HEK293 (cell line): ENCODE results near the gene ICE1.

ENCODE experiments used
- CTCF ChIA-PET: fragments of 350-600 bp; formaldehyde crosslinking; extraction: SDS; loops from one replicate; lab custom pipeline; 2021; ENCODE audit warnings: antibody characterized with exemption; lab: Yijun Ruan, JAX
- POLR2A ChIA-PET: fragments of 300-600 bp; formaldehyde crosslinking; extraction: SDS; loops from one replicate; lab custom pipeline; 2020; ENCODE audit warnings: antibody characterized with exemption, inconsistent platforms; lab: Yijun Ruan, JAX
- H3K27ac ChIP-seq: fragments of 200-500 bp; sonication (Bioruptor generic); 2 replicates; pipeline ENCODE4 v1.5.1; 2014; ENCODE audit warnings: low read depth, low read length, control low read depth, inconsistent platforms; ENCODE audit errors: extremely low read depth
- H3K36me3 ChIP-seq, 2 experiments: fragments of 200-500 bp in 1 of 2; sonication (Bioruptor generic) in 1 of 2; 1 replicate in 1 of 2; 2 replicates in 1 of 2; pipeline ENCODE4 v1.5.1; 2014 to 2017; ENCODE audit warnings: inconsistent platforms in 2 of 2, low read length in 2 of 2; ENCODE audit not compliant: control insufficient read depth in 2 of 2, insufficient read depth in 1 of 2
- H3K4me1 ChIP-seq: fragments of 200-500 bp; sonication (Bioruptor generic); 2 replicates; pipeline ENCODE4 v1.5.1; 2014; ENCODE audit warnings: mild to moderate bottlenecking, low read length, inconsistent platforms; ENCODE audit not compliant: control insufficient read depth, insufficient read depth
- H3K4me3 ChIP-seq: 2 replicates; pipeline ENCODE4 v1.5.1; 2011; ENCODE audit warnings: low read depth, mild to moderate bottlenecking, control low read depth, low read length, moderate library complexity
- H3K9me3 ChIP-seq: fragments of 200-500 bp; sonication (Bioruptor generic); 2 replicates; pipeline ENCODE4 v1.5.1; 2014; ENCODE audit warnings: low read depth, low read length, inconsistent platforms; ENCODE audit not compliant: control insufficient read depth, insufficient read depth
- GFI1B ChIP-seq: fragments of 450-650 bp; formaldehyde crosslinking; IDR thresholded peaks from 2 replicates; pipeline ENCODE4 v1.5.1; 2016; ENCODE audit warnings: missing biosample characterization, missing genetic modification characterization
- GLI2 ChIP-seq: fragments of 450-650 bp; formaldehyde crosslinking; IDR thresholded peaks from 2 replicates; pipeline ENCODE4; 2017; ENCODE audit warnings: missing biosample characterization, missing genetic modification characterization, low read depth, borderline replicate concordance
- HIC1 ChIP-seq: fragments of 450-650 bp; formaldehyde crosslinking; IDR thresholded peaks from 2 replicates; pipeline ENCODE4 v1.5.1; 2016; ENCODE audit warnings: missing biosample characterization, missing genetic modification characterization
- KLF8 ChIP-seq: fragments of 450-650 bp; formaldehyde crosslinking; IDR thresholded peaks from 2 replicates; pipeline ENCODE4 v1.5.1; 2016; ENCODE audit warnings: missing biosample characterization, missing genetic modification characterization
- MZF1 ChIP-seq: fragments of 450-650 bp; formaldehyde crosslinking; IDR thresholded peaks from 2 replicates; pipeline ENCODE4 v1.5.1; 2017; ENCODE audit warnings: missing biosample characterization, missing genetic modification characterization, borderline replicate concordance
- PRDM2 ChIP-seq: fragments of 450-650 bp; formaldehyde crosslinking; IDR thresholded peaks from 2 replicates; pipeline ENCODE4 v1.5.1; 2016; ENCODE audit warnings: missing biosample characterization, missing genetic modification characterization, borderline replicate concordance
- REST ChIP-seq: fragments of 450-650 bp; formaldehyde crosslinking; IDR thresholded peaks from 2 replicates; pipeline ENCODE4 v1.5.1; 2016; ENCODE audit warnings: missing biosample characterization, missing genetic modification characterization
- YY2 ChIP-seq: fragments of 450-650 bp; formaldehyde crosslinking; IDR thresholded peaks from 2 replicates; pipeline ENCODE4 v1.5.1; 2016; ENCODE audit warnings: missing biosample characterization, missing genetic modification characterization
- ZNF248 ChIP-seq: fragments of 450-650 bp; formaldehyde crosslinking; IDR thresholded peaks from 2 replicates; pipeline ENCODE4 v1.5.1; 2017; ENCODE audit warnings: missing biosample characterization, missing genetic modification characterization
- ZNF571 ChIP-seq: fragments of 450-650 bp; formaldehyde crosslinking; IDR thresholded peaks from 2 replicates; pipeline ENCODE4 v1.5.0; 2017; ENCODE audit warnings: missing biosample characterization, missing genetic modification characterization
- ZNF596 ChIP-seq: fragments of 450-650 bp; IDR thresholded peaks from 2 replicates; pipeline ENCODE4 v1.5.0; 2018; ENCODE audit warnings: missing biosample characterization, mild to moderate bottlenecking, missing genetic modification characterization, moderate library complexity
- ZNF639 ChIP-seq: fragments of 450-650 bp; formaldehyde crosslinking; IDR thresholded peaks from 2 replicates; pipeline ENCODE4 v1.5.1; 2016; ENCODE audit warnings: missing biosample characterization, missing genetic modification characterization
- ZNF791 ChIP-seq: fragments of 450-650 bp; formaldehyde crosslinking; IDR thresholded peaks from 2 replicates; pipeline ENCODE4 v1.5.1; 2016; ENCODE audit warnings: missing biosample characterization, missing genetic modification characterization
- ZSCAN16 ChIP-seq: fragments of 450-650 bp; formaldehyde crosslinking; IDR thresholded peaks from 2 replicates; pipeline ENCODE4 v1.5.1; 2016; ENCODE audit warnings: missing biosample characterization, missing genetic modification characterization

ICE1 gene

GRCh38 chr5:5533927-5534326, 111.5 kb downstream of the ICE1 start (continued):
- no peak for TF ChIP-seq REST (tag by site-specific recombination)

- TF ChIP-seq ZSCAN16 (tag by site-specific recombination) (no peak), PRDM2 (tag by site-specific recombination) (no peak), MZF1 (tag by site-specific recombination) (no peak), ZNF639 (tag by site-specific recombination) (no peak), ZNF791 (no peak), ZNF571 (tag by site-specific recombination) (no peak), YY2 (no peak), ZNF248 (tag by site-specific recombination) (no peak), HIC1 (tag by site-specific recombination) (no peak), GLI2 (no peak), GFI1B (tag by site-specific recombination) (no peak), KLF8 (no peak), ZNF596 (tag by site-specific recombination) (no peak)
- CTCF ChIA-PET, result interaction anchor here (0.6 kb wide), 1 partner anchor 36 kb away, joined by 3 read pairs; no protein-coding TSS in a partner anchor
- Histone ChIP-seq H3K4me1 (no peaks in the 10 kb centered on the region), H3K4me3 (no peak overlapping the region), H3K27ac (no peak overlapping the region), H3K36me3 (no peaks in the 10 kb centered on the region), H3K9me3 (no peaks in the 10 kb centered on the region)
- POLR2A ChIA-PET, result no interaction called here
Observed at GRCh38 chr5:5534333-5534732, 111.9 kb downstream of the ICE1 start.
